IMR-90 (cell line): ENCODE results near the gene MSANTD1. TPM values are rescaled to one million over a fixed set of nuclear protein-coding genes. Genes with fewer than 3 reads are reported as not detected.
A peak's percentile ranks its signal among the peaks of the same experiment; 100 is the strongest.

Source experiments
- ATAC-seq: fragments of 200-7000 bp; cut with Tn5 transposase; 2 replicates; pipeline ENCODE4 v1.9.1; 2020; ENCODE audit warnings: low read depth, mild to moderate bottlenecking, moderate library complexity
- BruUV-seq: library from RNA; stranded (reverse); fragments of 400-500 nt; replicated peaks from 2 replicates; lab custom pipeline; 2021; lab: Mats Ljungman, UMichigan
- CTCF ChIA-PET: fragments of 300-600 bp; formaldehyde crosslinking; extraction: SDS; loops from one replicate; lab custom pipeline; 2021; ENCODE audit warnings: antibody characterized with exemption; lab: Yijun Ruan, JAX
- POLR2A ChIA-PET: fragments of 300-600 bp; sonication (Branson Sonifier 250); formaldehyde crosslinking; loops from one replicate; lab custom pipeline; 2022; ENCODE audit warnings: antibody characterized with exemption; ENCODE audit not compliant: unreplicated experiment; lab: Charles Lee
- DNase-seq: peaks from one replicate; pipeline ENCODE4 v3.0.0; 2013
- H2AFZ ChIP-seq: replicated peaks from 2 replicates; pipeline ENCODE3; 2013; ENCODE audit warnings: low read length, mild to moderate bottlenecking; ENCODE audit not compliant: poor library complexity
- H2AK5ac ChIP-seq: 2 replicates; pipeline ENCODE4 v1.6.1; 2013; ENCODE audit warnings: low read depth, low read length, inconsistent platforms
- H2AK9ac ChIP-seq: replicated peaks from 2 replicates; pipeline ENCODE3; 2013; ENCODE audit warnings: mild to moderate bottlenecking, low read depth, low read length, moderate library complexity; ENCODE audit not compliant: poor library complexity
- H2BK120ac ChIP-seq: 2 replicates; pipeline ENCODE4 v1.6.1; 2013; ENCODE audit warnings: low read depth, low read length, inconsistent platforms
- H2BK15ac ChIP-seq: 3 replicates; pipeline ENCODE4 v1.6.1; 2013; ENCODE audit warnings: low read depth, low read length, inconsistent platforms
- H2BK20ac ChIP-seq: 2 replicates; pipeline ENCODE4 v1.6.1; 2013; ENCODE audit warnings: low read depth, mild to moderate bottlenecking, inconsistent platforms, low read length, moderate library complexity
- H2BK5ac ChIP-seq: 2 replicates; pipeline ENCODE4 v1.6.1; 2013; ENCODE audit warnings: mild to moderate bottlenecking, low read depth, low read length, inconsistent platforms; ENCODE audit not compliant: poor library complexity, severe bottlenecking
- H3K14ac ChIP-seq: replicated peaks from 2 replicates; pipeline ENCODE4 v1.6.1; 2013; ENCODE audit warnings: low read depth, low read length, inconsistent platforms
- H3K18ac ChIP-seq: 2 replicates; pipeline ENCODE4 v1.6.1; 2013; ENCODE audit warnings: low read depth, low read length, control low read depth
- H3K23ac ChIP-seq: 2 replicates; pipeline ENCODE4 v1.6.1; 2013; ENCODE audit warnings: low read depth, low read length, inconsistent platforms
- H3K27ac ChIP-seq: 2 replicates; pipeline ENCODE4 v1.5.1; 2013; ENCODE audit warnings: mild to moderate bottlenecking, control low read depth, low read length; ENCODE audit not compliant: insufficient read depth
- H3K27me3 ChIP-seq: 2 replicates; pipeline ENCODE4 v1.6.1; 2013; ENCODE audit warnings: low read length; ENCODE audit not compliant: control insufficient read depth, insufficient read depth
- H3K36me3 ChIP-seq: 2 replicates; pipeline ENCODE4 v1.6.1; 2013; ENCODE audit warnings: low read length, mixed read lengths; ENCODE audit not compliant: control insufficient read depth, insufficient read depth
- H3K4ac ChIP-seq: 2 replicates; pipeline ENCODE4 v1.6.1; 2013; ENCODE audit warnings: low read depth, low read length, inconsistent platforms
- H3K4me1 ChIP-seq: 2 replicates; pipeline ENCODE4 v1.6.1; 2013; ENCODE audit warnings: low read length, mixed read lengths; ENCODE audit not compliant: control insufficient read depth, insufficient read depth
- H3K4me2 ChIP-seq: 2 replicates; pipeline ENCODE4 v1.6.1; 2013; ENCODE audit warnings: low read depth, mild to moderate bottlenecking, control low read depth, low read length, moderate library complexity
- H3K4me3 ChIP-seq: 2 replicates; pipeline ENCODE4 v1.5.1; 2013; ENCODE audit warnings: low read depth, mild to moderate bottlenecking, control low read depth, low read length, moderate library complexity; ENCODE audit not compliant: insufficient read depth
- H3K56ac ChIP-seq: 2 replicates; pipeline ENCODE4 v1.6.1; 2013; ENCODE audit warnings: low read length, inconsistent platforms; ENCODE audit not compliant: insufficient read depth; ENCODE audit errors: extremely low read depth
- H3K79me1 ChIP-seq, 2 experiments: 2 replicates each; pipeline ENCODE4 v1.6.1; 2013; ENCODE audit warnings: low read length in 2 of 2, inconsistent platforms in 1 of 2, low read depth in 1 of 2
- H3K9ac ChIP-seq: 2 replicates; pipeline ENCODE4 v1.6.1; 2013; ENCODE audit warnings: low read depth, low read length, control low read depth
- H3K9me1 ChIP-seq: 2 replicates; pipeline ENCODE4 v1.6.1; 2013; ENCODE audit warnings: low read length, inconsistent platforms; ENCODE audit not compliant: insufficient read depth
- H3K9me3 ChIP-seq: 2 replicates; pipeline ENCODE4 v1.6.1; 2013; ENCODE audit warnings: low read length; ENCODE audit not compliant: control insufficient read depth, insufficient read depth
- H4K20me1 ChIP-seq: 2 replicates; pipeline ENCODE4 v1.6.1; 2013; ENCODE audit warnings: low read length, inconsistent platforms; ENCODE audit not compliant: insufficient read depth
- H4K5ac ChIP-seq: 2 replicates; pipeline ENCODE4 v1.6.1; 2013; ENCODE audit warnings: mild to moderate bottlenecking, low read depth, low read length, control low read depth
- H4K8ac ChIP-seq, 2 experiments: 2 replicates each; pipeline ENCODE4 v1.6.1; 2013; ENCODE audit warnings: low read depth in 2 of 2, low read length in 2 of 2, control low read depth in 1 of 2, inconsistent platforms in 1 of 2
- H4K91ac ChIP-seq: 2 replicates; pipeline ENCODE4 v1.6.1; 2013; ENCODE audit warnings: low read depth, low read length, inconsistent platforms; ENCODE audit not compliant: insufficient read depth
- CHD1 ChIP-seq: IDR thresholded peaks from 2 replicates; pipeline ENCODE4 v1.6.1; 2012; ENCODE audit warnings: low read depth, low read length, improper control_type of control experiment
- FOS ChIP-seq: fragments of 150-350 bp; IDR thresholded peaks from 2 replicates; pipeline ENCODE4 v1.6.1; 2016; ENCODE audit warnings: low read depth, low read length
- MXI1 ChIP-seq: IDR thresholded peaks from 2 replicates; pipeline ENCODE4 v1.6.1; 2012; ENCODE audit warnings: low read depth, mild to moderate bottlenecking, low read length, moderate library complexity, borderline replicate concordance
- POLR2A ChIP-seq: IDR thresholded peaks from 2 replicates; pipeline ENCODE4 v1.6.1; 2012; ENCODE audit warnings: mild to moderate bottlenecking, low read depth, low read length
- RCOR1 ChIP-seq: IDR thresholded peaks from 2 replicates; pipeline ENCODE4 v1.6.1; 2012; ENCODE audit warnings: mild to moderate bottlenecking, low read length, improper control_type of control experiment; ENCODE audit not compliant: insufficient replicate concordance
- SMC3 ChIP-seq: fragments of 150-350 bp; IDR thresholded peaks from 2 replicates; pipeline ENCODE4 v1.6.1; 2016; ENCODE audit warnings: low read depth, mild to moderate bottlenecking, antibody characterized with exemption, low read length, moderate library complexity
- WGBS, 2 experiments: methylation state at CpG; one replicate each; pipeline versions ENCODE4 v1.1.5 to v1.1.7; 2013; ENCODE audit warnings: missing lambda C conversion rate in 2 of 2; ENCODE audit not compliant: insufficient read length in 1 of 2; ENCODE audit errors: extremely low coverage in 2 of 2; 5-methylcytosine and 5-hydroxymethylcytosine counted together
- dilution Hi-C: fragments of 300-500 bp; cut with HindIII; formaldehyde crosslinking; loops from one replicate; pipeline ENCODE4 v1.14.3; 2018; ENCODE audit warnings: low sequenced_read_pairs; ENCODE audit not compliant: unreplicated experiment
- in situ Hi-C: fragments of 300-500 bp; cut with MboI; formaldehyde crosslinking; loops from 3 replicates; pipeline ENCODE4 v1.14.3; 2019; ENCODE audit warnings: low sequenced_read_pairs, inconsistent platforms, mixed read lengths
- intact Hi-C: fragments of 100-400 bp; cut with micrococcal nuclease; formaldehyde crosslinking; loops from 2 replicates; pipeline ENCODE4 v1.10.0; 2022
- polyA plus RNA-seq, 3 experiments: library from polyadenylated mRNA; depleted of rRNA; stranded (reverse); fragments of >200 nt; gene quantifications; 2 replicates each; pipeline ENCODE4 v1.2.3, GENCODE V29; 2012; ENCODE audit warnings: low replicate concordance in 1 of 3
- total RNA-seq: library from RNA; depleted of rRNA; stranded (reverse); fragments of >200 nt; gene quantifications from 2 replicates; pipeline ENCODE4 v1.2.3, GENCODE V29; 2012
- TF ChIP-seq, protein P1 (sequence below): fragments of 150-350 bp; IDR thresholded peaks from 2 replicates; pipeline ENCODE4 v1.6.1; 2017; ENCODE audit warnings: mild to moderate bottlenecking, antibody characterized with exemption, low read length, low read depth
- TF ChIP-seq, protein P2 (sequence below): conservative IDR thresholded peaks from 2 replicates; pipeline ENCODE4 v1.5.1; 2012; ENCODE audit warnings: mild to moderate bottlenecking, low read depth, low read length, improper control_type of control experiment

The MSANTD1 gene
- total and polyA plus RNA-seq, 2 of the 4 experiments (the other 2 are of a cell fraction), result under 0.01 to 0.07 TPM

DNA sequence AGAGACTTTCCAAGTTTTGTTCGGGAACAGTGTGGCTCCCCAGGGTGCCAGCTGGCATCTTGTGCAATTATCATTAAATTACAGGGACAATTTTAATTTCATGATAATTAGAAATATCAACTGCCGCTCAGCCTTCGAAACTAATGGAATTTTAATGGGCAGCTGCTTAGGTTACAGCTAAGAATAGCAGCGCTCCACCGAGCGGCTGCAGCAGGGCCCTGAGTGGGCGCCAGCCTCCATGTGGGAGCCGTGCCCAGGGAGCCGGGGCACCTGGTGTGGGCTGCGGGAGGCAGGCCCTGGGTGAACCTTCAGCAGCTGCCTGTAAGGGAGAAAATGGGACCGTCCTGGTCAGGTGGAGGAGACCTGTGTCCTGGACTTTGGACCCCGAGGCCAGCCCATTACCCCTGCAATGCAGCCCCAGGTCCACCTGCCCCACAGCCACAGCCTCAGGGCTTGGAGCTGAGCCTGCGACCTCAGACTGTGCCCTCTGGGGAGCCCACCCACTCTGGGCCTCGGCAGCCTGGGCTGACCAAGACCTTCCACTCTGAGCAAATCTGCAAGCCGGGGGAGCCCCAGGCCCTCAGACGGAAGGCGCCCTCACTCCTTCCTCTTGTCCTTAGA is 21.1 kb downstream of the MSANTD1 start:
- Histone ChIP-seq H3K18ac (no peak overlapping the region), H4K91ac (no peak overlapping the region), H3K27ac (no peak overlapping the region), H4K5ac (no peak overlapping the region), H3K79me1 (no peaks in the 10 kb centered on the region), H2BK5ac (no peak overlapping the region), H2AK5ac (no peak overlapping the region), H2AFZ (no peak overlapping the region), H3K56ac (no peak overlapping the region), H2AK9ac (no peak overlapping the region), H3K36me3 (no peaks in the 10 kb centered on the region), H3K9ac (no peak overlapping the region), H3K9me1 (no peaks in the 10 kb centered on the region), H3K4ac (no peak overlapping the region), H2BK20ac (no peak overlapping the region), H3K4me2 (no peak overlapping the region), H3K4me3 (no peak overlapping the region), H3K14ac (no peak overlapping the region), H2BK120ac (no peak overlapping the region), H3K4me1 (no peaks in the 10 kb centered on the region), H3K27me3 (peaks cover 11% of the 10 kb centered on the region), H4K20me1 (no peaks in the 10 kb centered on the region), H2BK15ac (no peak overlapping the region), H3K23ac (no peak overlapping the region), H4K8ac (no peak overlapping the region), H3K9me3 (no peaks in the 10 kb centered on the region)
- in situ Hi-C loops (no loop called here), intact Hi-C loops (no loop called here), dilution Hi-C loops (no loop called here)
- WGBS, 2 experiments, result 86% methylated on average over 2 of the region's 17 CpGs; no CpG with 5 or more reads in 1 of the 2 experiments
- 0 out of 2 replicates have a peak, but pooled peaks have one; percentile 27 for ATAC-seq
- TF ChIP-seq, protein P1, sequence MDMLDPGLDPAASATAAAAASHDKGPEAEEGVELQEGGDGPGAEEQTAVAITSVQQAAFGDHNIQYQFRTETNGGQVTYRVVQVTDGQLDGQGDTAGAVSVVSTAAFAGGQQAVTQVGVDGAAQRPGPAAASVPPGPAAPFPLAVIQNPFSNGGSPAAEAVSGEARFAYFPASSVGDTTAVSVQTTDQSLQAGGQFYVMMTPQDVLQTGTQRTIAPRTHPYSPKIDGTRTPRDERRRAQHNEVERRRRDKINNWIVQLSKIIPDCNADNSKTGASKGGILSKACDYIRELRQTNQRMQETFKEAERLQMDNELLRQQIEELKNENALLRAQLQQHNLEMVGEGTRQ, result no peak
- TF ChIP-seq RCOR1, result no peak
- TF ChIP-seq, protein P2, sequence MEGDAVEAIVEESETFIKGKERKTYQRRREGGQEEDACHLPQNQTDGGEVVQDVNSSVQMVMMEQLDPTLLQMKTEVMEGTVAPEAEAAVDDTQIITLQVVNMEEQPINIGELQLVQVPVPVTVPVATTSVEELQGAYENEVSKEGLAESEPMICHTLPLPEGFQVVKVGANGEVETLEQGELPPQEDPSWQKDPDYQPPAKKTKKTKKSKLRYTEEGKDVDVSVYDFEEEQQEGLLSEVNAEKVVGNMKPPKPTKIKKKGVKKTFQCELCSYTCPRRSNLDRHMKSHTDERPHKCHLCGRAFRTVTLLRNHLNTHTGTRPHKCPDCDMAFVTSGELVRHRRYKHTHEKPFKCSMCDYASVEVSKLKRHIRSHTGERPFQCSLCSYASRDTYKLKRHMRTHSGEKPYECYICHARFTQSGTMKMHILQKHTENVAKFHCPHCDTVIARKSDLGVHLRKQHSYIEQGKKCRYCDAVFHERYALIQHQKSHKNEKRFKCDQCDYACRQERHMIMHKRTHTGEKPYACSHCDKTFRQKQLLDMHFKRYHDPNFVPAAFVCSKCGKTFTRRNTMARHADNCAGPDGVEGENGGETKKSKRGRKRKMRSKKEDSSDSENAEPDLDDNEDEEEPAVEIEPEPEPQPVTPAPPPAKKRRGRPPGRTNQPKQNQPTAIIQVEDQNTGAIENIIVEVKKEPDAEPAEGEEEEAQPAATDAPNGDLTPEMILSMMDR, result no peak
- TF ChIP-seq FOS, result no peak
- TF ChIP-seq CHD1, result no peak
- TF ChIP-seq SMC3, result no peak
- TF ChIP-seq MXI1, result no peak
- no peak for TF ChIP-seq POLR2A
- no peak for DNase-seq
- CTCF ChIA-PET, result no interaction called here
- no TSS peak for BruUV-seq
- POLR2A ChIA-PET, result no interaction called here
